GM18909 (cell line): ENCODE measurements around the gene PRAMEF13.
"Not testable (repeated sequence)": the region's sequence is repeated elsewhere in the genome, so short reads cannot be mapped to it uniquely, and the experiment has no call there.

ENCODE experiments used
- ATAC-seq: cut with Tn5 transposase; IDR thresholded peaks from one replicate; pipeline ENCODE4 v1.9.1; 2021; ENCODE audit warnings: mild to moderate bottlenecking; ENCODE audit not compliant: unreplicated experiment, poor library complexity

The PRAMEF13 gene

DNA sequence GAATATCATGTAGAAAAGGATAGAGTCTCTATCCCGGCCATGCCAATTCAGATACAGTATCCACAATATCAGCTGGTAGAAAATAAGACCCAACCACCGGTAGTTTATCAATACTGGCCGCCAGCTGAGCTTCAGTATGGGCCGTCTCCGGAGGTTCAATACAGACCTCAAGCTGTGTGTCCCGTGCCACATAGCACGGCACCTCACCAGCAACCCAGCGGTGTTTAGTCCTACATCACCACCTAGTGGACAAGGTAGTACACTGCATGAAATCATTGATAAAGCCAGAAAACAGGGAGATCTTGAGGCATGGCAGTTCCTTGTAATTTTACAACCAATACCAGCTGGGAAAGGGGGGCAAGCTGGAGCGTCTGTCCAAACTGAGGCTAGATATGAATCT lies 7.5 kb upstream of the PRAMEF13 start:
- ATAC-seq, result not testable (repeated sequence)

DNA sequence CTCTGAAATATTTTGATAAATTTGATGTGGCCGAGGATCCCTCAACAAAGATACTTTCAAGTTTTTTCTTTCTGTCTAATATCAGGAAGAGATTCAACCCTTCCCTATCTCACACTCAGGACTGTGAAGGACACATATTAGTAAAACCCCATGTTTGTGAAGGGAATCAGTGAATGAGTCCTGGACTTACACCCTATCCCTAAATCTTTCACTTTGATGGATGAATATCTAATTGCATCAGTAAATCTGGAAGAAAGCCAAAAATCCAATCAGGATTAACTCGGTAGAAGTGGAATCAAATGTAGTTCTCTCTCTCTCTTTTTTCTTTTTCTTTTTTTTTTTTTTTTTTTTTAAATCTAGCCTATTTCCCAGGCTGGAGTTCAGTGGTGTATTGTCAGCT lies 29.7 kb downstream of the PRAMEF13 start, which contains the start of gene PRAMEF9:
Gene PRAMEF9 (plus strand): TSS at position 301 of the 400 bp plus-strand sequence. CDS start 3,433 bp downstream, outside the sequence.
- ATAC-seq, result not testable (repeated sequence)

DNA sequence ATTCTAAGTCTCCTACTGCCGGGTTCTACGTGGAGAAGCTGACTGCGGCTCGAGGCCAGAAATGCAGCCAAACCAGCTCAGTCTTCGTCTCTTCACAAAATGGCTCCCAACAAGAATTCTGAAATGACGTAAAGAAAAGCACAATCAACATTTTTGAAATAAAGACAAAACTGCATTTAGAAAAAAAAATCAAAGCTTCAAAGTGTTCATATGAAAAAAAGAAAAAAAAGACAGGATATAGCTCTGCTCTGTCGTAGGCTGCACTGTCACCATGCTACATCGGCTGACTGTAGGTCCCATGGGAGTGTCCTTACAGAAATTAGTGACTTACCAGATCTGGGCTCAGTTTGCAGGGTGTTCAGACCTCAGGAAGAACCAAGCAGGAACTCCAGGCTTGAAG lies 35.7 kb downstream of the PRAMEF13 start, which contains the start of gene HNRNPCL4:
Gene HNRNPCL4 (minus strand): TSS at position 101 of the 400 bp plus-strand sequence. CDS start 164 bp downstream, outside the sequence.
- ATAC-seq, result not testable (repeated sequence)

DNA sequence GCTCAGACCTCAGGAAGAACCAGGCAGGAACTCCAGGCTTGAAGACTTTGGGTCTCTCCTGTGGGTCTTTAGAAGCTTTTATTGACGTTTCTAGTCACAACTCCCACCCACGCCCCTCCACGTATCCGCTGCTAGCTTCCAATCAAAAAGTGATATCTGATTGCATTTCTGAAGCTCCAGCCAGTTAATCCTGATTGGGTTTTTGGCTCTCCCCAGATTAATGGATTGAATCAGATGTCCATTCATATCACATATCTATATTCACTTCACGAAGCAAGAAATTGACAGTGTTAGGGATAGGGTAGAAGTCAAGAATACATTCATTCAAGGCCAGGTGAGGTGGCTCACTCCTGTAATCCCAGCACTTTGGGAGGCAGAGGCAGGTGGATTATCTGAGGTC lies 45.3 kb downstream of the PRAMEF13 start, which contains the start of gene PRAMEF26:
Gene PRAMEF26 (minus strand): TSS at position 101 of the 400 bp plus-strand sequence. CDS start 2,914 bp downstream, outside the sequence.
- not testable (repeated sequence) for ATAC-seq
